Hepatocyte (in vitro differentiated cells): Measurements from ENCODE around the gene SPDEF. TPM values are rescaled to one million over a fixed set of nuclear protein-coding genes. Genes with fewer than 3 reads are reported as not detected.

Experiments
- DNase-seq: peaks from one replicate; pipeline ENCODE4 v3.0.0-alpha.2; 2016; ENCODE audit warnings: low spot score
- H2AFZ ChIP-seq: fragments of 200-600 bp; sonication (generic); 2 replicates; pipeline ENCODE4 v1.6.0; 2016; ENCODE audit warnings: antibody characterized with exemption, mild to moderate bottlenecking
- H3K27ac ChIP-seq: fragments of 200-600 bp; sonication (generic); 2 replicates; pipeline ENCODE4 v1.5.1; 2016; ENCODE audit warnings: mild to moderate bottlenecking
- H3K27me3 ChIP-seq: fragments of 200-600 bp; sonication (generic); 2 replicates; pipeline ENCODE4 v1.6.1; 2016
- H3K36me3 ChIP-seq: fragments of 200-600 bp; sonication (generic); replicated peaks from 2 replicates; pipeline ENCODE4 v1.5.1; 2016; ENCODE audit warnings: low read depth; ENCODE audit not compliant: insufficient read depth
- H3K4me1 ChIP-seq: fragments of 200-600 bp; sonication (generic); 2 replicates; pipeline ENCODE4 v1.5.1; 2016; ENCODE audit warnings: mild to moderate bottlenecking, moderate library complexity; ENCODE audit not compliant: insufficient read depth
- H3K4me2 ChIP-seq: fragments of 200-600 bp; sonication (generic); 2 replicates; pipeline ENCODE4 v1.6.0; 2016
- H3K4me3 ChIP-seq: fragments of 200-600 bp; sonication (generic); 2 replicates; pipeline ENCODE4 v1.5.1; 2016; ENCODE audit warnings: mild to moderate bottlenecking
- H3K79me2 ChIP-seq: fragments of 200-600 bp; sonication (generic); 2 replicates; pipeline ENCODE4 v1.6.0; 2017; ENCODE audit warnings: mild to moderate bottlenecking
- H3K9me2 ChIP-seq: fragments of 200-600 bp; sonication (generic); replicated peaks from 2 replicates; pipeline ENCODE4 v1.6.0; 2017; ENCODE audit warnings: mild to moderate bottlenecking; ENCODE audit not compliant: insufficient read depth
- H3K9me3 ChIP-seq: fragments of 200-600 bp; sonication (generic); 2 replicates; pipeline ENCODE4 v1.5.1; 2016; ENCODE audit warnings: low read depth, mild to moderate bottlenecking
- H4K20me1 ChIP-seq: fragments of 200-600 bp; sonication (generic); 2 replicates; pipeline ENCODE4 v1.6.0; 2016; ENCODE audit warnings: mild to moderate bottlenecking; ENCODE audit not compliant: insufficient read depth, poor library complexity, severe bottlenecking
- CTCF ChIP-seq: fragments of 200-600 bp; sonication (generic); IDR thresholded peaks from 2 replicates; pipeline ENCODE4 v1.5.1; 2016; ENCODE audit warnings: antibody characterized with exemption, mild to moderate bottlenecking; ENCODE audit not compliant: poor library complexity
- EZH2 ChIP-seq: fragments of 200-600 bp; sonication (generic); IDR thresholded peaks from 2 replicates; pipeline ENCODE4 v1.6.1; 2016; ENCODE audit warnings: antibody characterized with exemption, mild to moderate bottlenecking, borderline replicate concordance
- EZH2phosphoT487 ChIP-seq: fragments of 200-600 bp; sonication (generic); IDR thresholded peaks from one replicate; pipeline ENCODE4 v1.6.1; 2018; ENCODE audit warnings: antibody characterized with exemption, mild to moderate bottlenecking, low read depth, moderate library complexity; ENCODE audit not compliant: unreplicated experiment, severe bottlenecking
- WGBS: methylation state at CpG from one replicate; pipeline ENCODE4 v1.1.6; 2016; ENCODE audit warnings: low lambda C conversion rate; ENCODE audit errors: missing lambda C conversion rate; 5-methylcytosine and 5-hydroxymethylcytosine counted together
- polyA plus RNA-seq: library from polyadenylated mRNA; unstranded; fragments of >200 nt; fragmentation: Nextera tagmentation; extraction: Ambion mirVana; gene quantifications from 2 replicates; pipeline ENCODE4 v1.2.1, GENCODE V29; 2016
- total RNA-seq: library from RNA; depleted of rRNA; stranded (reverse); fragments of >200 nt; gene quantifications from 2 replicates; pipeline ENCODE4 v1.2.3, GENCODE V29; 2014

SPDEF gene
- total and polyA plus RNA-seq, 2 experiments from 2014 or later, result 0.80 to 1.5 TPM

- Histone ChIP-seq H3K4me3 (no peak overlapping the region), H3K27ac (no peak overlapping the region), H3K27me3 (no peaks in the 10 kb centered on the region), H3K4me1 (no peaks in the 10 kb centered on the region), H4K20me1 (no peaks in the 10 kb centered on the region), H3K9me2 (no peaks in the 10 kb centered on the region), H3K36me3 (no peaks in the 10 kb centered on the region), H3K79me2 (no peaks in the 10 kb centered on the region), H3K9me3 (no peaks in the 10 kb centered on the region), H3K4me2 (no peak overlapping the region), H2AFZ (no peak overlapping the region)
- TF ChIP-seq EZH2 (no peak), CTCF (no peak), EZH2phosphoT487 (no peak)
- 62% methylated on average over 5 of the region's 5 CpGs for WGBS
- DNase-seq, result no peak
Observed at GRCh38 chr6:34506718-34507117, 49.4 kb downstream of the SPDEF start.

GRCh38 chr6:34497411-34497810, 58.7 kb downstream of the SPDEF start:
- Histone ChIP-seq H3K36me3 (no peaks in the 10 kb centered on the region), H3K27me3 (no peaks in the 10 kb centered on the region), H3K9me3 (no peaks in the 10 kb centered on the region), H3K9me2 (no peaks in the 10 kb centered on the region), H3K27ac (no peak overlapping the region), H3K4me1 (no peaks in the 10 kb centered on the region), H3K4me3 (no peak overlapping the region), H3K79me2 (no peaks in the 10 kb centered on the region), H3K4me2 (no peak overlapping the region), H2AFZ (no peak overlapping the region), H4K20me1 (no peaks in the 10 kb centered on the region)
- no peak for TF ChIP-seq EZH2
- no peak for DNase-seq
- 93% methylated on average over 10 of the region's 10 CpGs for WGBS

- H3K27ac ChIP-seq, result no peak overlapping the region
- 68% methylated on average over 9 of the region's 9 CpGs for WGBS
Observed at GRCh38 chr6:34496103-34496685, 59.9 kb downstream of the SPDEF start.

GRCh38 chr6:34494973-34495372, 61.2 kb downstream of the SPDEF start:
- DNase-seq, result no peak
- H4K20me1 ChIP-seq, result no peaks in the 10 kb centered on the region
- H3K79me2 ChIP-seq, result no peaks in the 10 kb centered on the region
- no peak overlapping the region for H3K4me2 ChIP-seq
- no peaks in the 10 kb centered on the region for H3K36me3 ChIP-seq
- H3K4me1 ChIP-seq, result peaks cover 3% of the 10 kb centered on the region
- TF ChIP-seq EZH2phosphoT487, result no peak
- no peak for TF ChIP-seq CTCF
- no peak for TF ChIP-seq EZH2
- H3K4me3 ChIP-seq, result no peak overlapping the region
- no peak overlapping the region for H2AFZ ChIP-seq
- H3K9me2 ChIP-seq, result no peaks in the 10 kb centered on the region
- no peak overlapping the region for H3K27ac ChIP-seq
- WGBS, result 100% methylated on average over 3 of the region's 3 CpGs
- H3K9me3 ChIP-seq, result no peaks in the 10 kb centered on the region
- H3K27me3 ChIP-seq, result no peaks in the 10 kb centered on the region

More at GRCh38 chr6:34496103-34496685, 59.9 kb downstream of the SPDEF start:
- no peaks in the 10 kb centered on the region for H3K9me2 ChIP-seq
- DNase-seq, result no peak
- H4K20me1 ChIP-seq, result no peaks in the 10 kb centered on the region
- no peaks in the 10 kb centered on the region for H3K27me3 ChIP-seq
- no peak for TF ChIP-seq EZH2
- no peak for TF ChIP-seq CTCF
- no peak for TF ChIP-seq EZH2phosphoT487
- peaks cover 2% of the 10 kb centered on the region for H3K4me1 ChIP-seq
- no peak overlapping the region for H2AFZ ChIP-seq
- H3K9me3 ChIP-seq, result no peaks in the 10 kb centered on the region
- H3K36me3 ChIP-seq, result no peaks in the 10 kb centered on the region
- no peaks in the 10 kb centered on the region for H3K79me2 ChIP-seq
- no peak overlapping the region for H3K4me2 ChIP-seq
- no peak overlapping the region for H3K4me3 ChIP-seq
